Peyer's patch (tissue), 4 donors: ENCODE measurements around the gene SMURF1. TPM values are rescaled to one million over a fixed set of nuclear protein-coding genes. Genes with fewer than 3 reads are reported as not detected.

Experiments
- DNase-seq, 3 donors: peaks; one replicate each; pipeline ENCODE4 v3.0.0-alpha.2; 2017 to 2019
- H3K27ac ChIP-seq, 4 donors: fragments of 200-600 bp; sonication (generic); one replicate each; pipeline ENCODE4 v1.5.1; 2016 to 2019
- H3K27me3 ChIP-seq, 2 donors: fragments of 200-600 bp; sonication (generic); one replicate each; pipeline ENCODE4 v1.5.1; 2019
- H3K36me3 ChIP-seq, 3 donors: fragments of 200-600 bp; sonication (generic); one replicate each; pipeline ENCODE4 v1.5.1; 2016 to 2019
- H3K4me1 ChIP-seq, 4 donors: fragments of 200-600 bp; sonication (generic); one replicate each; pipeline ENCODE4 v1.5.1; 2016 to 2019
- H3K4me3 ChIP-seq, 4 donors: fragments of 200-600 bp; sonication (generic); 1 replicate in 3 of 4; 2 replicates in 1 of 4; pipeline ENCODE4 v1.5.1; 2016 to 2019; ENCODE audit warnings: mild to moderate bottlenecking in 1 of 4
- H3K9me3 ChIP-seq, 4 donors: fragments of 200-600 bp; sonication (generic); one replicate each; pipeline ENCODE4 v1.5.1; 2016 to 2019; ENCODE audit warnings: mild to moderate bottlenecking in 1 of 4
- CTCF ChIP-seq, 6 experiments: fragments of 450-650 bp in 4 of 6; fragments of 200-600 bp in 2 of 6; sonication (generic) in 1 of 6; IDR thresholded peaks; one replicate each; pipeline ENCODE4 v1.5.1; 2017 to 2019; ENCODE audit warnings: antibody characterized with exemption in 6 of 6, mild to moderate bottlenecking in 3 of 6, moderate library complexity in 1 of 6
- POLR2A ChIP-seq, 2 donors: fragments of 450-650 bp; IDR thresholded peaks; one replicate each; pipeline ENCODE4 v1.5.1; 2017; ENCODE audit warnings: antibody characterized with exemption in 2 of 2, mild to moderate bottlenecking in 2 of 2, moderate library complexity in 2 of 2
- total RNA-seq, 4 donors: library from RNA; depleted of rRNA; stranded (reverse); fragments of >200 nt; gene quantifications; one replicate each; pipeline ENCODE4 v1.1.0, GENCODE V29; 2016

Gene SMURF1
- total RNA-seq, 4 donors from 2014 or later = 17.2 to 85.0 (median 43.0) TPM

- peaks cover 0 to 4% (median 0%) of the 10 kb centered on the region in 4 donors for H3K4me1 ChIP-seq
- H3K36me3 ChIP-seq = no peaks in the 10 kb centered on the region
- H3K9me3 ChIP-seq = no peaks in the 10 kb centered on the region
- no peak overlapping the region for H3K4me3 ChIP-seq
- H3K27ac ChIP-seq = peak overlapping the region; percentile 8 to 73 (median 61)
- H3K27me3 ChIP-seq = no peaks in the 10 kb centered on the region
- no peak for DNase-seq
- TF ChIP-seq POLR2A (IDR thresholded peaks at IDR 0.05) (no peak), CTCF (IDR thresholded peaks at IDR 0.05) (no peak)
Observed at GRCh38 chr7:99095698-99096097, 48.2 kb downstream of the SMURF1 start.

GRCh38 chr7:99094401-99094800, 49.5 kb downstream of the SMURF1 start:
- no peak overlapping the region for H3K27ac ChIP-seq
- no peak for DNase-seq
- H3K4me3 ChIP-seq = no peak overlapping the region
- TF ChIP-seq CTCF (IDR thresholded peaks at IDR 0.05) (no peak), POLR2A (IDR thresholded peaks at IDR 0.05) (no peak)
- no peaks in the 10 kb centered on the region for H3K36me3 ChIP-seq
- H3K9me3 ChIP-seq = no peaks in the 10 kb centered on the region
- peaks cover 0 to 3% (median 0%) of the 10 kb centered on the region in 4 donors for H3K4me1 ChIP-seq
- H3K27me3 ChIP-seq = no peaks in the 10 kb centered on the region

GRCh38 chr7:99092064-99092720, 51.7 kb downstream of the SMURF1 start:
- no peaks in the 10 kb centered on the region for H3K27me3 ChIP-seq
- H3K27ac ChIP-seq = peak overlapping the region in 2 of 4 donors; percentile 12 to 17
- no peaks in the 10 kb centered on the region for H3K36me3 ChIP-seq
- no peaks in the 10 kb centered on the region for H3K9me3 ChIP-seq
- DNase-seq = no peak
- TF ChIP-seq POLR2A (IDR thresholded peaks at IDR 0.05) = no peak
- no peak for TF ChIP-seq CTCF (IDR thresholded peaks at IDR 0.05)
- no peaks in the 10 kb centered on the region for H3K4me1 ChIP-seq
- no peak overlapping the region for H3K4me3 ChIP-seq

GRCh38 chr7:99090771-99091542, 53.0 kb downstream of the SMURF1 start:
- no peak overlapping the region for H3K4me3 ChIP-seq
- no peaks in the 10 kb centered on the region for H3K36me3 ChIP-seq
- no peaks in the 10 kb centered on the region for H3K9me3 ChIP-seq
- no peak for DNase-seq
- no peaks in the 10 kb centered on the region for H3K27me3 ChIP-seq
- TF ChIP-seq CTCF (IDR thresholded peaks at IDR 0.05) (no peak), POLR2A (IDR thresholded peaks at IDR 0.05) (no peak)
- H3K4me1 ChIP-seq = no peaks in the 10 kb centered on the region
- no peak overlapping the region for H3K27ac ChIP-seq

DNA sequence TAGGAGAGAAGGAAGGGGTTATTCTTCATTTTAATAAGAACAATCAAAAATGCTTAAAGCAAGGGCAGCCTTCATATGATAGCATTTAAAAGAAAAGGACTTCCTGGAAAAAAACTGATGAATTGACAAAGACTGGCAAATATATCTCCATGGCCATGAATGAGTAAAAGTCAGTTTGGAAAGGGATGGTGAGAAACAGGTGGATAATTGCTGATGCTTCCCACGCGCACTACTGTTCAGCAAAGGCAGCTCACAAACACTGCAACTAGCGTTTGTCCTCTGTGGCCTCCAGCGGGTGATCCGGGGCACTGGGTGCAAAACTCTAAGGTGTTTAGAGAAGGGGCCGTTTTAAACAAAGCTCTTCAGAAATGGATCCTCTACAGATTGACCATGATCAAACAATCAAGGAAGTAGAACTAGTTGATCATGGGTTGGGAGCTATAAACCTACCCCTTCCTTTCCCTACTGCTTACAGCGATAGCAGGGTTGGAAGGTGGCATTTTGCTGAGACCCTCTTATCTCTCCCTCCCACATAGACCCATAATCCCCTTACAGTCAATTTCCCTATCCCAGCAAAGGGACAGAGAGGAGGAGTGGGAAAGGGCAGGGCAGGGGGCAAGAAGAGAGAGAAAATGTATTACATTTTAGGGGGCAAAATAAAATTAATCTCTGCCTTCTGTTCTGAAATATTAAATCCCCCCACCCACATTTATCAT, 53.8 kb downstream of the SMURF1 start:
- H3K27ac ChIP-seq = no peak overlapping the region
- H3K4me1 ChIP-seq = no peaks in the 10 kb centered on the region
- H3K9me3 ChIP-seq = no peaks in the 10 kb centered on the region
- H3K36me3 ChIP-seq = no peaks in the 10 kb centered on the region
- no peak overlapping the region for H3K4me3 ChIP-seq
- TF ChIP-seq POLR2A (IDR thresholded peaks at IDR 0.05) = no peak
- TF ChIP-seq CTCF (IDR thresholded peaks at IDR 0.05) = no peak
- no peak for DNase-seq
- H3K27me3 ChIP-seq = no peaks in the 10 kb centered on the region
